MCF 10A (cell line): ENCODE measurements around the gene SMIM32. TPM values are rescaled to one million over a fixed set of nuclear protein-coding genes. Genes with fewer than 3 reads are reported as not detected.

ENCODE experiments used
- BruUV-seq: library from RNA; stranded (reverse); fragments of 400-500 nt; replicated peaks from 2 replicates; lab custom pipeline; 2021; lab: Mats Ljungman, UMichigan
- CTCF ChIA-PET: fragments of 300-600 bp; sonication (Branson Sonifier 250); formaldehyde crosslinking; extraction: SDS; loops from one replicate; lab custom pipeline; 2021; ENCODE audit warnings: antibody characterized with exemption, inconsistent platforms; lab: Yijun Ruan, JAX
- POLR2A ChIA-PET: fragments of 300-600, 350-650 bp; sonication (Branson Sonifier 250); formaldehyde crosslinking; extraction: SDS; loops from one replicate; lab custom pipeline; 2020; ENCODE audit warnings: antibody characterized with exemption, inconsistent platforms; lab: Yijun Ruan, JAX
- DNase-seq: peaks from one replicate; pipeline ENCODE4 v3.0.0-alpha.2; 2018; ENCODE audit not compliant: unreplicated experiment
- H3K27ac Mint-ChIP-seq: one replicate; pipeline ENCODE4 v1.8.0; 2022; ENCODE audit warnings: mild to moderate bottlenecking, low read depth, mixed read lengths; ENCODE audit not compliant: unreplicated experiment
- H3K27me3 Mint-ChIP-seq: one replicate; pipeline ENCODE4 v1.8.0; 2022; ENCODE audit warnings: mixed read lengths; ENCODE audit not compliant: insufficient read depth, unreplicated experiment
- H3K36me3 Mint-ChIP-seq: one replicate; pipeline ENCODE4 v1.8.0; 2022; ENCODE audit warnings: mild to moderate bottlenecking, moderate library complexity, mixed read lengths; ENCODE audit not compliant: insufficient read depth, unreplicated experiment
- H3K4me1 Mint-ChIP-seq: one replicate; pipeline ENCODE4 v1.8.0; 2022; ENCODE audit warnings: mixed read lengths; ENCODE audit not compliant: insufficient read depth, unreplicated experiment
- H3K4me3 Mint-ChIP-seq: one replicate; pipeline ENCODE4 v1.8.0; 2022; ENCODE audit warnings: mild to moderate bottlenecking, moderate library complexity, mixed read lengths; ENCODE audit not compliant: unreplicated experiment
- H3K9me3 Mint-ChIP-seq: one replicate; pipeline ENCODE4 v1.8.0; 2022; ENCODE audit warnings: mixed read lengths; ENCODE audit not compliant: unreplicated experiment
- intact Hi-C: fragments of 100-400 bp; cut with micrococcal nuclease; formaldehyde crosslinking; loops from 2 replicates; pipeline ENCODE4 v1.14.1; 2022
- total RNA-seq: library from RNA; stranded (reverse); gene quantifications from 2 replicates; pipeline ENCODE4 v1.2.3, GENCODE V29; 2022
- TF ChIP-seq, protein P1 (sequence below): fragments of 200-600 bp; IDR thresholded peaks from one replicate; pipeline ENCODE4 v1.8.0; 2022; ENCODE audit warnings: antibody characterized with exemption, mild to moderate bottlenecking; ENCODE audit not compliant: unreplicated experiment

Gene SMIM32
- total RNA-seq, 1 experiment from 2014 or later, result not detected

DNA sequence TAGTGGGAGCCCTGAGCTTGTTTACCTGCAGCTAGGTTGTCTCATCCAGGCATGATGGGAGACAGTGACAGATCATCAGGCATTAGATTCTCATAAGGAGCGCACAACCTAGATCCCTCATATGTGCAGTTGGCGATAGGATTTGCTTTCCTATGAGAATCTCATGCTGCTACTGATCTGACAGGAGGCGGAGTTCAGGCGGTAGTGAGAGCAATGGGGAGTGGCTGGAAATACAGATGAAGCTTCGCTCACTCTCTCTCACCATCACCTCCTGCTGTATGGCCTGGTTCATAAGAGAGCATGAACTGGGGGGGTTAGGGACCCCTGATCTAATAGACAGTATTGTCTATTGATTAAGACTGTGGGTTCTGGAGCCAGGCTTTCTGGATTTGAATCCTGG, 35.4 kb downstream of the SMIM32 start:
- Mint-ChIP-seq H3K4me3 (no peak overlapping the region), H3K27ac (no peak overlapping the region), H3K9me3 (no peaks in the 10 kb centered on the region), H3K36me3 (peaks cover 74% of the 10 kb centered on the region), H3K4me1 (peaks cover 13% of the 10 kb centered on the region), H3K27me3 (no peaks in the 10 kb centered on the region)
- ChIA-PET CTCF (interaction anchor here (0.6 to 2.4 kb wide), 6 partner anchors 10 to 613 kb away, joined by 3 to 10 read pairs (median 6); no protein-coding TSS in a partner anchor), POLR2A (interaction anchor here (1.4 to 2.2 kb wide), 3 partner anchors 14 to 25 kb away, joined by 7 to 8 read pairs (median 7); partner anchors contain the start of gene SMAD5)
- TF ChIP-seq, protein P1, sequence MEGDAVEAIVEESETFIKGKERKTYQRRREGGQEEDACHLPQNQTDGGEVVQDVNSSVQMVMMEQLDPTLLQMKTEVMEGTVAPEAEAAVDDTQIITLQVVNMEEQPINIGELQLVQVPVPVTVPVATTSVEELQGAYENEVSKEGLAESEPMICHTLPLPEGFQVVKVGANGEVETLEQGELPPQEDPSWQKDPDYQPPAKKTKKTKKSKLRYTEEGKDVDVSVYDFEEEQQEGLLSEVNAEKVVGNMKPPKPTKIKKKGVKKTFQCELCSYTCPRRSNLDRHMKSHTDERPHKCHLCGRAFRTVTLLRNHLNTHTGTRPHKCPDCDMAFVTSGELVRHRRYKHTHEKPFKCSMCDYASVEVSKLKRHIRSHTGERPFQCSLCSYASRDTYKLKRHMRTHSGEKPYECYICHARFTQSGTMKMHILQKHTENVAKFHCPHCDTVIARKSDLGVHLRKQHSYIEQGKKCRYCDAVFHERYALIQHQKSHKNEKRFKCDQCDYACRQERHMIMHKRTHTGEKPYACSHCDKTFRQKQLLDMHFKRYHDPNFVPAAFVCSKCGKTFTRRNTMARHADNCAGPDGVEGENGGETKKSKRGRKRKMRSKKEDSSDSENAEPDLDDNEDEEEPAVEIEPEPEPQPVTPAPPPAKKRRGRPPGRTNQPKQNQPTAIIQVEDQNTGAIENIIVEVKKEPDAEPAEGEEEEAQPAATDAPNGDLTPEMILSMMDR, result no peak
- intact Hi-C loops, result no loop called here
- no TSS peak for BruUV-seq
- no peak for DNase-seq

DNA sequence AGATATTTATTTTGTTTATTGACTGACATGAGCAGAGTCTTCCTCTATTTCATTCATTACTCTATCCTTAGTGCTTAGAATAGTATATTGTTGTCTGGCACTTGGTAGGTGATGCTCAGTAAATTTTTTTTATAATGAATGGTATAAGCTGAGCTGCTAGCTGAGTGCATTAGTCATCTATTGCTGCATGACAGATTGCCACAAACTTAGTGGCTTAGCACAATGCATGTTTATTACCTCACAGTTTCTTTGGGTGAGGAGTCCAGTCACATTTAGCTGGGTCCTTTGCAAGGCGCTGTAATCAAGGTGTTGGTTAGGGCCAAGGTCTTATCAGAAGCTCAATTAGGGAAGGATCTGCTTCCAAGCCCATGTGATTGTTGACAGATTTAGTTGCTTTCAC, 37.2 kb downstream of the SMIM32 start:
- H3K36me3 Mint-ChIP-seq, result peaks cover 58% of the 10 kb centered on the region

DNA sequence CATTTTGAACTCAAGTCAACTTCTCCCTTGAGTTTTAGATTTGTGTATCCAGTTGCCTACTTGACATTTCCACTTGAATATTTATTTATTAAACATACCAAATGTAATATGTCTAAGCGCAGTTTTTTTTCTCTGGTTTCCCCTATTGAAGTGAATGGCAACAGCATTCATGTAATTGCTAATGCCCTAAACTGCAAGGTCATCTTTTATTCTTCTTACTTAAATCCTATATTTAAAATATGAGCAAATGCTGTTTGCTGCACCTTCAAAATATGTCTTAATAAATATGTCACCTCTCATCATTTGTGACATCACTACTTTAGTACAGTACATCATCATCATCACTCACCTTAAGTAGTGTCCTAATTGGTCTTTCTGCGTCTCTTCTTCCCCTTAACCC, 37.9 kb downstream of the SMIM32 start:
- BruUV-seq, result no TSS peak
- no peak overlapping the region for H3K4me3 Mint-ChIP-seq
- no peak for DNase-seq
- H3K36me3 Mint-ChIP-seq, result peaks cover 52% of the 10 kb centered on the region
- intact Hi-C loops, result no loop called here
- peaks cover 29% of the 10 kb centered on the region for H3K4me1 Mint-ChIP-seq
- POLR2A ChIA-PET, result interaction anchor here (1.0 kb wide), 1 partner anchor 14 kb away, joined by 3 read pairs; no protein-coding TSS in a partner anchor
- CTCF ChIA-PET, result interaction anchor here (1.1 to 1.9 kb wide), 4 partner anchors 11 to 73 kb away, joined by 3 to 6 read pairs (median 3); no protein-coding TSS in a partner anchor
- TF ChIP-seq, protein P1, result no peak
- H3K9me3 Mint-ChIP-seq, result no peaks in the 10 kb centered on the region
- H3K27me3 Mint-ChIP-seq, result no peaks in the 10 kb centered on the region
- no peak overlapping the region for H3K27ac Mint-ChIP-seq

More for the DNA sequence above, 37.2 kb downstream of the SMIM32 start:
- TF ChIP-seq, protein P1, result no peak
- BruUV-seq, result no TSS peak
- intact Hi-C loops, result no loop called here
- peak; percentile 48 for DNase-seq
- ChIA-PET CTCF (interaction anchor here (1.1 to 2.4 kb wide), 9 partner anchors 9 to 210 kb away, joined by 3 to 10 read pairs (median 6); no protein-coding TSS in a partner anchor), POLR2A (interaction anchor here (0.6 to 2.2 kb wide), 7 partner anchors 15 to 269 kb away, joined by 3 to 8 read pairs (median 3); partner anchors contain the start of gene SMAD5)
- Mint-ChIP-seq H3K4me3 (no peak overlapping the region), H3K27me3 (no peaks in the 10 kb centered on the region), H3K9me3 (no peaks in the 10 kb centered on the region), H3K4me1 (peaks cover 24% of the 10 kb centered on the region), H3K27ac (no peak overlapping the region)

DNA sequence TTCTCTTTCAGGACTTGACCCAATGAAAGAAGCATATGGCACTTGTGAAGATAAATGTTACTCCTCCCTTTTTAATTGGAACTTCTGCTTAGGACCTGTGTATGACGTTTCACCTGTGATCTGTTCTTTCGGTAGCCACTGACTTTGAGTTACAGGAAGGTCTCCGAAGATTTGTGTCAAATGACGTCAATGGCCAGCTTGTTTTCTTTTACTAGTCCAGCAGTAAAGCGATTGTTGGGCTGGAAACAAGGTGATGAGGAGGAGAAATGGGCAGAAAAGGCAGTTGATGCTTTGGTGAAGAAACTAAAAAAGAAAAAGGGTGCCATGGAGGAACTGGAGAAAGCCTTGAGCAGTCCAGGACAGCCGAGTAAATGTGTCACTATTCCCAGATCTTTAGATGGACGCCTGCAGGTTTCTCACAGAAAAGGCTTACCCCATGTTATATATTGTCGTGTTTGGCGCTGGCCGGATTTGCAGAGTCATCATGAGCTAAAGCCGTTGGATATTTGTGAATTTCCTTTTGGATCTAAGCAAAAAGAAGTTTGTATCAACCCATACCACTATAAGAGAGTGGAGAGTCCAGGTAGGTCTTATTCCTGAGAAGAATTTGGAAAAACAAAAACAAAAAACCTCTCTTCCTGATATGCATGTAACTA, 39.3 kb downstream of the SMIM32 start:
- no peak for DNase-seq
- Mint-ChIP-seq H3K4me3 (no peak overlapping the region), H3K36me3 (peaks cover 60% of the 10 kb centered on the region), H3K27ac (no peak overlapping the region), H3K9me3 (no peaks in the 10 kb centered on the region), H3K4me1 (peaks cover 43% of the 10 kb centered on the region), H3K27me3 (no peaks in the 10 kb centered on the region)
- BruUV-seq, result TSS peak; percentile 26
- POLR2A ChIA-PET, result interaction anchor here (10.4 kb wide), 1 partner anchor 17 kb away, joined by 178 read pairs; the partner anchor contains the start of gene SMAD5
- CTCF ChIA-PET, result interaction anchor here (0.5 to 1.9 kb wide), 6 partner anchors 9 to 717 kb away, joined by 3 to 6 read pairs (median 3); no protein-coding TSS in a partner anchor
- intact Hi-C loops, result no loop called here
- TF ChIP-seq, protein P1, result no peak
